Suppressor macrophage treated with lipopolysaccharide for 4 hours (primary cell): ENCODE data around the gene LRP2.
"Not testable (repeated sequence)": the region's sequence is repeated elsewhere in the genome, so short reads cannot be mapped to it uniquely, and the experiment has no call there.

Experiments used
- DNase-seq: peaks from one replicate; pipeline ENCODE4 v3.0.0-alpha.2; 2020

Gene LRP2

DNA sequence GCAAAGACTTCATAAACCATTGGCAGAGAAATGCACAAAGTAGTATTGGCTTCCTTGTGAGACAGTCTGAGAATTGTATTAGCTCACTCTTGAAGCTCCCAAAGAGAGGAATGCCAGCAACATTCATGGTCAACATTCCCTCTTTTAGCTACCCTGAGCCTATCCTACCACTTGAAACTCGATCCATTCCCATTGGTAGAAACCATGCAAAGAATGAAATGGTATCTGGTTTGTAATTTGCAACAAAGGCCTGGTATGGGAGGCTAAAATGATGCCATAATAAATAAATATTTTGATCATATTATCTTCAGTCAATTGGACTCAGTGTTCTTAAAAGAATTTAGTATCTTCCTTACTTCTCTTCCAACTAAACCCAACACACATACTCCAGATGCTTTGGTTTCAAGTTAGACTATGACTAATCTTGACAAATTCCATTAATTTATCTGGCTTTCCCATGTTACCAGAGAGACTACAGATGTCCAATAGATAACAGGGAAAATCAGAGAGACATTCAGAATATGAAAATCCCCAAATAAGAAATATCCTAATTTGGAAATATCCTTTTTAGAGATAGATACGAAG is 190.1 kb downstream of the LRP2 start:
- no peak for DNase-seq

DNA sequence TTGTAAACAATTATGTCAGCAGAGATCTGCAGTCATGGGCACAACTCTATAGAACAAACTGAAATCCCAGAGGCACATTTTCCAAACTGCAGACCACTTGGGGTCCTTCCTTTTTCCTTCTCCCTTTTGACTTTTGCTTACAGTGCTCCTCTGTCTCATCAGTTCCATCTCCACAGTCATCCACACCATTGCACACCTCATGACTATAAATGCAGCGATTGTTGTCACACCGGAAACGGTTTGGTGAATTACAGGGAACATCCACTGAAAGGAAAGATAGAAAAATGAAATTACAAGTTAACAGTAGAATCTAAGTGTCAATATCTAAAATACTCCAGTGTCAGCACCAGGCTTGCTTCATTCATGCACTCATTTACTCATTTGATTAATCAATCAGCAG is 196.5 kb downstream of the LRP2 start:
- no peak for DNase-seq

DNA sequence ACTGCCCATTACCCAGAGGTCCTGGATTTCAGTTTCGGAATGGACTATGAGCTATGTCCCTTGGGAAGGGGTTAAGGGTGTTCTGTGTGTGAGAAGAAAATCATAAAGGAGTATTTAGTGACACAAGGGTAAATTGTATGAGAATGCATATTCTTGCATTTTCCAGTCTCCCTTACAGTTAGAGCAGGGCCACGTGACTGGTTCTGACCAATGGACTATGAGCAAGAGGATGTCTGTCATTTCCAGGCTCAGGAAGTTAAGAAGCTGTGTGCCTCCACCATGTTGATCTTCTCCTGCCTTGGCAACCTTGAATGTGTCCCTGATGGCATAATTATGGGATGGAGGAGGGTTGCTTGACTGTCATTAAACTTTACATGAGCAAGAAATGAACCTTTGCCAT is 198.0 kb downstream of the LRP2 start:
- no peak for DNase-seq

DNA sequence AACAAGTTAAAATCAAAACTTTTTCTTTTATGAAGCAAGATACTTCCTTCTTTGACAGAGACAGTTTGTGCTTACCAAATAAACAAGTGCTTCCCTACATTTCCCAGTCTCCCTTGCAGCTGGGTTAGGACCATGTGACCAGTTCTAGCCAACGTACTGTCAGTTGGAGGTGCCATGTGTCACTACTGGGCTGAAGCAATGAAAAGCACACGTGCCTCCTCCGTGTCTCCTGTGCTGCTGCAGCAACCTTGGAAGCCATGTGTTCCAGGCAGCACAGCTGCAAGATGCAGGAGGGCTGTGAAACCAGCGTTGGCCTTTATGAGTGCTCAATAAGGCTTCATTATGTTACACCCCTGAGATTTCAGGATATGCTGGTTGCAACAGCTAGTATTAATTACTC is 199.7 kb downstream of the LRP2 start:
- DNase-seq, result no peak

DNA sequence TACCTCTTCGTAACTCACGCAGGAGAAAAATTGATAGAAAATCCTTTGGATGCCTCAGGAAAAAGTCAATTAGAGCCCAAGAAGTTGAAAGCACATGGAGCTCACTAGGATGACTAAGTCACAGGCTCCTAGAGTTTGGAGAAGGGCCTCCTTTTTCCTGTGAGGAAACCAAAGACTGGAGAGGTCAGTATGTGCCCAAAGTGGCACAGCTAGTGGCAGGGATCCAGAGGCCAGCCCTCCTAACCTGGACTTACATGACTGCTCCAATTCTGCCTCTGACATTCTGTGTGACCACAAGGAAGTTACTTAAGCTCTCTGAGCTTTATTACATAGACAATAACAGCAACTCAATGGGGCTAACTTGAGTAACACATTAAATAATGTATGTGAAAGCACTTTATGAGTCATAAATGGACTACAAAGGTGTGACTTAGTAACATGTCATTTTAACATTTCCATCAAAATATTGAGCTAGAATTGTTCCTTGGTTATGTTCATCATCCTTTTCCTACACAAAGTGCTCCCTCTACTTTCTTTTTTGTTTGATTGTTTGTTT is 201.3 kb downstream of the LRP2 start:
- no peak for DNase-seq

GRCh38 chr2:169159686-169160085 is 202.6 kb downstream of the LRP2 start:
- DNase-seq, result no peak

DNA sequence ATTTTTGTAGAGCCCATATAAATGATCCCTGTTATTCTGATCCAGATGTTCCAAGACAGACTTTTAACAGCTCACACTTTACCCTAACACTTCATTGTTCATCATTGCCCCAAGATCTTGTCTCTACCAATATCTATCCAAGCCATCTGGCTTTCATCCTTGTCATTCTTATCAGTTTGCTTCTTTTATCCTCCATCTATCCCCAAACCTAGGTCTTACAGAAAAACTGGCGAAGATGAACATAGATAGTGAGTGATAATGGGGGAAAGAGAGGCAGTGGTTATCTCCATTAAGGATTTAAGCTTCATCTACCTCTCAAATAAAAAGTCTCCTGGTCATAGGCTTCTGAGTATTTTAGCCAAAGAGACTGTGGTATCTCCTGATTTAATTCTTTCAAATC is 203.5 kb downstream of the LRP2 start:
- no peak for DNase-seq

- DNase-seq, result no peak
Measured at GRCh38 chr2:169146220-169146619, 216.1 kb downstream of the LRP2 start.

- DNase-seq, result no peak
Measured at GRCh38 chr2:169143998-169144397, 218.3 kb downstream of the LRP2 start.

DNA sequence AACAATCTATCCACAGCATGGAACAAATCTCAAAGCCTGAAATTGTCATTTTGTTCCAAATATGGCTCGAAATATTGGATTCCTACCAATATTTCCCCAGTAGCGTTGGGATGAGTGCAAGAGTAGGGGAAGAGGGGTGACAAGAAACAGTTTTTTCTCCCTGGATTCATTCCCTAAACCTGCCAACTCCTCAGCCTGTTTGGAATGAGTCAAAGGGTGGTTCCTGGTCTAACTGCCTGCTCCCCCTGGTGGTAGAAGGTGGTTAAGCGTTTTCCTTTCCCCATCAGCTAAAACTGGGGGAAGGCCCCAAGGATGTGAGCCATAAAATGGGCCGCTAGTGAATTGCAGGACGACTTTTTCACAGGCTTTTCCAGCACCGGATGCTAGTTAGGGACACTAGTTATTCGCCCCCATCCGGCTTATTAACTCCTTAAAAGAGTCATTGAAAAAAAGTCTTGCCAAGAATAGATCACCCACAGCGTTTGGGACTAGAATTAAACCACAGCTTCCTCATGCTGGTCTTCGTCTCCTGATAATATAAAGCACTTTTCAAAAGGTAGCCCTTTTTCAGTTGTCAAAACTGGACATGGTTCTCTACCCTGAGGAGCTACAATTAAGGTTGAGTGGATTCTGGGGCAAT is 220.5 kb downstream of the LRP2 start:
- DNase-seq, result peak; percentile 79

- no peak for DNase-seq
Measured at GRCh38 chr2:169139993-169140767, 222.2 kb downstream of the LRP2 start.

- DNase-seq, result no peak
Measured at GRCh38 chr2:169139145-169139544, 223.2 kb downstream of the LRP2 start.

DNA sequence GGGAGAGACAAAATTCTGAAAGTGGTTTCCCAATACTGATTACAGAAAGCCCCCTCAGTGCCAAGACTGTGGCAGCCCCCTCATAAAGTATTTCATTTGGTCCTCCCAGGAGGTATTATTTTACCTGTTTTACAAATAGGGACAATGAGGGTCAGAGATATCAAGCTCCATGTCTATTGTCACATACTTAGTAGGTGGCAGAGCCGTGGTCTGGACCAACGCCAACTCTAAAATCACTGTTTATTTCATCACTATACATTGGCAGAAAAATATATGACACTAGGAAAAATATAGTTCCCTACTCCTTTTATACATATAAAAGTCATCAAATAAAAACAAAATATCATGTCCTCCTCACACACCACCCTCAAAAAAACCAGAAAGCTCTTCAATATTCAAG is 224.4 kb downstream of the LRP2 start:
- DNase-seq, result no peak

DNA sequence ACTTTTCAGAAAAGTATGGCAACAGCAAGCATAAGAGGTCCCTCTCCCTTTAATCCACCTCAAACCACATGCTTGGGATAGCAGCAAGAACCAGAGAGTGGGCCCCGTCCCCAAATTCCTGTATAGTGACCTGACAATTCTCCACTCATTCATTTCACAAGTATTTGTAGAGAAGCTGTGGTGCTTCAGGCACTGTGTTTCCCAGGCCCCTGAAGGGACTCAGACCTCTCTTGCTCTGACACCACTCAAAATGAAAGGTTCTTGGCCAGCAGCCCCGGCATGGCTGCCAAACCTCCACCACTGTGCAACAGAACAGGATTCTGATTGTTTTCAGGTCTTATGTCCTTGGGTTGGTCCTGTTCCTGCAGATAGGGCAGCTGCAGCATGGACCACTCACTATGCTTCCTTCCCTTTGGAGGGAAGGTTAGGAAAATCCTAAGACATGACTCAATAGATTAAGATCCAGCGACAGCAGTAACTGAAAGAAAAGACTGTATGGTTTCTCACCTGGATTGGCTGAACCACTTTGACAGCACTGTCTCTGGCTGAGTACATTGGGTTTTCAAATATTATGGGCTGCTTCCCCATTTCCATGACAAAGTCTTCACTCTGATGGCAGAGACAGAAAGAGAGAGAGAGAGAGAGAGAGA is 225.3 kb downstream of the LRP2 start:
- no peak for DNase-seq

GRCh38 chr2:169136428-169136827 is 225.9 kb downstream of the LRP2 start:
- DNase-seq, result not testable (repeated sequence)

GRCh38 chr2:169134272-169134671 is 228.1 kb downstream of the LRP2 start:
- DNase-seq, result not testable (repeated sequence)

DNA sequence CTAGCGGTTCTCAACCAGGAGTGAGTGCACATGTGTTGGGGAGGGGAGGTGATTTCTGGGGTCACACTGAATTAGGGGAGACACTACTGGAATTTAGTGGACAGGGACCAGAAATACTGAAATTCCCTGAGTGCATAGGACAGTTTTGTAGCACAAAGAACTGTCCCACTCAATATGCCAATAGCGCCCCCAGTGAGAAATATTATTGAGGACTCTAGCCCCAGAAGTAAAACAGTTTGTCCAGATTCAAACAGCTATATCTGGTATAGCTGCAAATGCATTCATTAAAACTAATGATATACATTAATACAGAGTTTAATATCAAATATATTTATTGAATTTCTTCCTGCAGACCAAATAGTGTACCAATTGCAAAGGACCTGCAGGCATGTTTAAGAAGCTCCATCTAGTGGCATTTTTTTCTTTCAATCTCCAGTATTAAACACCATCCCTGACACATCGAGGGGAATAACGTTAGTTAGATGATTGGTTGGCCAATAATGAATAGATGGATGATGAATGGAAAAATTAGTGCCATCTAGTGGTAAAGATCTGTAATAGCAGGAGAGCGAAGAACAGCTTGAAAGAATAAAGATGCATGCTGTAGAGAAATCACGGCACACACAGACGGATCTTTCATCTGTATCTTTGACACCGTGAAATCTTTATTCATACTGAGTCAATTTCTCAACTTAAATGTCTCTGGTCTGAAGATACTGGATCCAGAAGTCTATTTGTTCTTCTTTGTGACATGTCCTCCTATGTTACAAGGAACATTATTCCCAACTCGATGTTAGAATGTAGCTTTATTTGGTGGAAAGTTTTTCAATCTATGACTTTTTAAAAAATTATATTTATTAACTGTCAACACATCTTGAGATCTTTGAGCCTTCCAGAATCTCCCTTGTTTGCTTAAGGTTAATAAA is 230.5 kb downstream of the LRP2 start:
- DNase-seq, result peak; percentile 84

DNA sequence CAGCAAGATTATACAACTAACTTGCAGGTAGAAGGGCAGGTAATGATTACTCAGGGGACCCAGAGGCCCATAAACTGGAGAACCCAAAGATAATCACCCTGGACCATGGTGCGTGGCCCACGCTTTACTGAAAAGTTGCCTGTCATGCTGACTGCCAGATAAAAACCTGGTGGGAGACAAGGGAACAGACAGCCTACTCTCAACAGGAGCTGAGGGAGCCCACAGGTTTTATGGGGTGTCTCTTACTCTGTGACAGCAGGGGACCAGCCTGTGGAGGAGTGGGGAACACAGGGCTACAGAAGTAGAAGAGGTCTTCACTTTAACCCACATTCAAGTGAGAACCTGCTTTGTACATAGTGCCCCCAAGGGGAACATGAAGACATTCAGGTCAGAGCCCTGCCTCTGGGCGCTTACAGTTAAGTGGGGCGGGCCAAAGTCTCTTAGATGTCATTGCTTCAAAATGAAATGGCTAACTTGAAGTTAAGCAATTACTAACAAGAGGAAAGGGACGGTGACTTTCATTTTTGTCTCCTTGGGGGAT is 232.6 kb downstream of the LRP2 start:
- DNase-seq, result no peak

GRCh38 chr2:169119851-169120250 is 242.5 kb downstream of the LRP2 start:
- DNase-seq, result no peak

DNA sequence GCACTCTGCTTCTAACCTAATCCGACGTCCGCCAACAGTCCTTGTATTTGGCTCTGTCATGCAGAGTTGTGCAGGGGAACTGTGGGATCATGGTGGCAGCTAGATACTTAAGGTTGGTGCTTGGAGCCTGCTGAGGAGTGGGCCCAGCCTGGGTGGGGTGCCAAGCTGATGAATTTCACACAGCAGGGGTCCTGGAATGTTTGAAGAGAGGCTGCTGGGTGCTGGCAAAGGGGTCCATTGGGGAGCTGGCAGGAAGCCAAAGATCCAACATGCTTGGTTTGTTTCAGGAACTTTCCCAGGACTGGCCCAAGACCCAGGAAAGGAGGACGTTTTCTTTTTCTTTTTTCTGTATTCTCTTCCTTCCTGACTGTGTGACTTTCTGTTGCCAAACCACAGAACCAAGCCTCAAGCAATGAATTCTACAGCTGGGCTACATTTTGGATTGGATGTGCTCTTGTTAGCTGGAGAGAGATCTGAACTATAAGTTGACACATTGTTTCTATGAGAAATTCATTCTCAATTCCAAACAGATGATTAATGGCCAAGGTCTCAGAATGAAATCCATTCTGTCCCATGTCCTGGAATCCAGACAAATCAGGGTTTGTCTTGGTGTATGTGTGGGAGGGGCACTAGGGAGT is 243.1 kb downstream of the LRP2 start:
- DNase-seq, result no peak

DNA sequence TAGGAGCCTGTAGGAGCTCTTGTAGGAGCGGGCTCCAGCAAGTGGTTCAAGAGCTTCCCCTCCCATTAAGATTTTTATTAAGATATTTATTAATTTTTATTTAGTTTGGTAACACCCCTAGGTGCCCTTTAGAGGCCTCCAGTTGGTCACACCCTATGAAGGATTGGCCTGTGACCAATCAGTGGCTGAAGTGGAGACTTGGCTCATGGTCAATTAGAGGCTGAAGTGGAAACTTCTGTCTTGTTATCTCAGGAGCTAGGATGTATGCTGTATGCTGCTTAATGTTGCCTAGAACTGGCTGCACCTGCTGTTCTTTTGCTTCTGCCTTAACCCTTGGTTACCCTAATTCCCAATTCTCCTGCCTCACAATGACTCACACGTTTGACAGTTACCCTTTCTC is 244.3 kb downstream of the LRP2 start:
- DNase-seq, result no peak

DNA sequence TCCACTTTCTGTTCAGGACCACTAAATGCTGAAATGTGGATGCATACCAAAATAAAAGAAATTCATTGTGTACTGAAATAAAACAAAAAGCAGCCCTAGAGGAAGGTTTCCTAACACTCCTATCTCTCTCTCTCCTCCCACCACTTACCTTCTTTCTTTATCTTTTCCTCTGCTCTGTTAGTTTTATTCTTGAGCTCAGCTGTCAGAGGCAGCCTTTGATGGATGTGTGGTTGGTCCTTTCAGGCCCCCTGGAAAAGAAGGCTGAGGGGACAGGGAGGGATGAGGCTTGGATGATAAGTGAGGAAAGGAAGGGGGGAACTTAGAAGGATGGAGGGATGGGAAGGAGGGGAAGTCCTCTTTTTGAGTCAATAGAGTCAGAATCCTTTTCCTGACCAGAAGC is 245.3 kb downstream of the LRP2 start:
- DNase-seq, result no peak
